ENCODE data around the gene KCNT1.

- TF ChIP-seq GATA3 (IDR thresholded peaks at IDR 0.05; ENCODE audit: low read depth, low read length) (no peak), GATA2 (IDR thresholded peaks at IDR 0.05; ENCODE audit: low read depth, low read length) (peak; percentile 27; the same call in 1 of the 2 replicates)
Observed at GRCh38 chr9:135704483-135704882, 2.5 kb downstream of the KCNT1 start.
